Dedifferentiated amniotic fluid mesenchymal stem cell (primary cell): ENCODE data around the gene HAGH.
A peak's percentile ranks its signal among the peaks of the same experiment; 100 is the strongest.
"Not testable (repeated sequence)": the region's sequence is repeated elsewhere in the genome, so short reads cannot be mapped to it uniquely, and the experiment has no call there.

Experiments used
- DNase-seq: peaks from one replicate; pipeline ENCODE4 v3.0.0-alpha.2; 2016; ENCODE audit errors: extremely low spot score

HAGH gene

GRCh38 chr16:1826691-1827573 is at the start of gene HAGH, which contains the start of gene FAHD1:
Gene HAGH, minus strand, starts transcription at chr16:1826825. Its CDS starts 38 bp downstream, at chr16:1826787.
Gene FAHD1, plus strand, starts transcription at chr16:1827206. Its CDS starts 33 bp downstream, at chr16:1827239.
- DNase-seq: peak; percentile 93

- not testable (repeated sequence) for DNase-seq
Measured at GRCh38 chr16:1876066-1876465, 49.4 kb upstream of the HAGH start.

- DNase-seq: no peak
Measured at GRCh38 chr16:1874854-1875253, 48.2 kb upstream of the HAGH start.

GRCh38 chr16:1871974-1872635 is 45.5 kb upstream of the HAGH start, which contains the start of gene MEIOB:
Gene MEIOB, minus strand, starts transcription at chr16:1872164. Its CDS starts 3,989 bp downstream, at chr16:1868175.
- no peak for DNase-seq

- no peak for DNase-seq
Measured at GRCh38 chr16:1870365-1871082, 43.9 kb upstream of the HAGH start.

- DNase-seq: no peak
Measured at GRCh38 chr16:1865902-1866690, 39.5 kb upstream of the HAGH start.

GRCh38 chr16:1863681-1864460 is 37.2 kb upstream of the HAGH start:
- peak; percentile 27 for DNase-seq

- DNase-seq: no peak
Measured at GRCh38 chr16:1862394-1862793, 35.8 kb upstream of the HAGH start.

GRCh38 chr16:1861730-1862129 is 35.1 kb upstream of the HAGH start:
- DNase-seq: no peak

GRCh38 chr16:1859650-1860049 is 33.0 kb upstream of the HAGH start:
- DNase-seq: no peak

- no peak for DNase-seq
Measured at GRCh38 chr16:1858189-1858865, 31.7 kb upstream of the HAGH start.

- DNase-seq: no peak
Measured at GRCh38 chr16:1857433-1858097, 30.9 kb upstream of the HAGH start.

- DNase-seq: no peak
Measured at GRCh38 chr16:1851793-1852192, 25.2 kb upstream of the HAGH start.

- no peak for DNase-seq
Measured at GRCh38 chr16:1850981-1851380, 24.4 kb upstream of the HAGH start.

GRCh38 chr16:1846416-1846815 is 19.8 kb upstream of the HAGH start:
- no peak for DNase-seq

GRCh38 chr16:1845985-1846384 is 19.4 kb upstream of the HAGH start:
- no peak for DNase-seq

- DNase-seq: peak; percentile 76
Measured at GRCh38 chr16:1839554-1839953, 12.9 kb upstream of the HAGH start.

GRCh38 chr16:1834096-1834495 is 7.5 kb upstream of the HAGH start:
- DNase-seq: no peak

GRCh38 chr16:1832838-1833454 is 6.3 kb upstream of the HAGH start:
- DNase-seq: no peak
